Smooth muscle cell of trachea (primary cell): ENCODE data around the gene CDK5R2. TPM values are rescaled to one million over a fixed set of nuclear protein-coding genes. Genes with fewer than 3 reads are reported as not detected.

Experiments used
- total RNA-seq: library from RNA; depleted of rRNA; stranded (reverse); fragments of >200 nt; gene quantifications from 2 replicates; pipeline ENCODE4 v1.2.1, GENCODE V29; 2014

The CDK5R2 gene
- total RNA-seq, result under 0.01 and 0.17 TPM in 2 replicates

DNA sequence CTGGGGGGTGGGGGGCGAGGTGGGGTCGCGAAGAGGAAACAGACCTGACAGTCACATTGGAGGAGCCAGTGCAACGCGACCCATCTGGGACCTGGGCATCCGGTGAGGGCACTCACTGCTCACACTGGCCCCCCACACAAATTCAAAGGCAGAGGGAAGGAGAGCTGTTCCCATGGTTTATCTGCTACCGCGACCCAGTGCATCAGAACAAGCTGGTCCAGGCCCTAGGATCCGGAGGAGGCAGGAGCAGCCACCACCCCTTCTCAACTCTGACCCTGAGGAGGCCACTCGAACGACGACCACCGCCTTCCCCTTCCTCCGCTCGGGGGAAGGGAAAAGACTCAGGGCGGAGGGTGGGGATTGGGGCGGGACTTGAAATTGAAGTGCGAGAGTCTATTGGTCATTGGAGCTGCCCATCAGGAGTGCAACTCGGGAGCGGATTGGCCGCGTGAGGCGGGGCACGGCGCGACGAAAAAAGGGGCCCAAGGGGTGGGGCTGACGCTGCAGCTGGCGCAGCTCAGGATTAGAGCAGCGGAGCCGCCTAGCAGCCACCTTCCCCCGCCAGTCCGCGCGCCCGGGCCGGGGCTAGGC, at the start of gene CDK5R2:
Gene CDK5R2, plus strand, starts transcription at position 526 of the 591 bp plus-strand sequence. CDS start 155 bp downstream, outside the sequence.

DNA sequence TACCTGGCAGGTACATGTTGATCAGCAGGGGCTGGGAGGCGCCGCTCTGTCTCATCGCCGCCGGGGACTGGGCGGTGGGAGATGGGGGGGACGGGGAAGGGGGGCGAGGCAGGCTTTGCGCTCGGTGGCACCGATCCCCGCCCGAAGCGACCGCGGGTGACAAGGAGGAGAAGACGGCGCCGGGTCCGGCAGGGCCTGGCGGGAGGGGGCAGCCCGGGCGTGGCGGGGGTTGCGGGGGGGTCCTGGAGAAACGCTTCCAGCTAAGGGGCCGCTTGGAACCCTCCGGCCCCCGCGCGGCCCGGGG, 25.5 kb downstream of the CDK5R2 start, which contains the start of gene FEV:
Gene FEV, minus strand, starts transcription at position 164 of the 304 bp plus-strand sequence. Its CDS starts 109 bp downstream, at position 55.

GRCh38 chr2:218993345-218994315, 34.2 kb downstream of the CDK5R2 start, which contains the start of gene CRYBA2:
Gene CRYBA2, minus strand, starts transcription at chr2:218993422. Its CDS starts 246 bp downstream, at chr2:218993176.

Other genes starting within 250 kb of the CDK5R2 start
- gene TTLL4, start 248.8 kb upstream of the CDK5R2 start, total RNA-seq, result 6.3 and 14.2 TPM in 2 replicates
- 19.1 and 53.1 TPM in 2 replicates for gene CYP27A1, start 177.5 kb upstream of the CDK5R2 start, total RNA-seq
- gene PRKAG3, start 127.9 kb upstream of the CDK5R2 start, total RNA-seq, result 0.15 and 0.50 TPM in 2 replicates
- not detected in 2 replicates for gene WNT6, start 99.9 kb upstream of the CDK5R2 start, total RNA-seq
- gene WNT10A, start 78.8 kb upstream of the CDK5R2 start, total RNA-seq, result not detected in 2 replicates
- gene FEV, start 25.5 kb downstream of the CDK5R2 start, total RNA-seq, result under 0.01 TPM in 1 of 2 replicates, not detected in the other
- not detected in 2 replicates for gene CRYBA2, start 33.8 kb downstream of the CDK5R2 start, total RNA-seq
- under 0.01 TPM in 1 of 2 replicates, not detected in the other for gene CFAP65, start 81.8 kb downstream of the CDK5R2 start, total RNA-seq
- gene IHH, start 101.3 kb downstream of the CDK5R2 start, total RNA-seq, result under 0.01 TPM in 1 of 2 replicates, not detected in the other
- gene NHEJ1, start 201.1 kb downstream of the CDK5R2 start, total RNA-seq, result 21.1 and 28.3 TPM in 2 replicates
- gene SLC23A3, start 210.4 kb downstream of the CDK5R2 start, total RNA-seq, result 1.2 and 2.0 TPM in 2 replicates
- gene CNPPD1, start 217.3 kb downstream of the CDK5R2 start, total RNA-seq, result 22.5 and 35.6 TPM in 2 replicates
- 82.5 and 128 TPM in 2 replicates for gene RETREG2, start 218.6 kb downstream of the CDK5R2 start, total RNA-seq
- 24.5 and 25.9 TPM in 2 replicates for gene ZFAND2B, start 247.1 kb downstream of the CDK5R2 start, total RNA-seq